Keratinocyte (primary cell): Measurements from ENCODE around the gene C10orf120. TPM values are rescaled to one million over a fixed set of nuclear protein-coding genes. Genes with fewer than 3 reads are reported as not detected.

Experiments used
- DNase-seq: peaks from one replicate; pipeline ENCODE4 v3.0.0-alpha.2; 2011; ENCODE audit warnings: low read depth, missing footprints, low spot score
- FAIRE-seq: peaks from 2 replicates; lab custom pipeline; 2011; peaks lifted over from hg19 to GRCh38; lab: Jason Lieb, UNC
- H2AFZ ChIP-seq: 2 replicates; pipeline ENCODE4 v1.6.0; 2012; ENCODE audit warnings: low read length, control low read depth, inconsistent platforms; ENCODE audit not compliant: control insufficient read depth
- H3K27ac ChIP-seq: 2 replicates; pipeline ENCODE4 v1.5.1; 2011; ENCODE audit warnings: low read length; ENCODE audit not compliant: control insufficient read depth, insufficient read depth
- H3K27me3 ChIP-seq: 3 replicates; pipeline ENCODE4 v1.6.0; 2011; ENCODE audit warnings: low read length; ENCODE audit not compliant: control insufficient read depth, insufficient read depth; ENCODE audit errors: extremely low read depth
- H3K36me3 ChIP-seq, 2 experiments: 2 replicates in 1 of 2; 3 replicates in 1 of 2; pipeline ENCODE4 v1.5.1; 2011; ENCODE audit warnings: low read length in 2 of 2, mild to moderate bottlenecking in 1 of 2; ENCODE audit not compliant: control insufficient read depth in 2 of 2, insufficient read depth in 2 of 2; ENCODE audit errors: extremely low read depth in 1 of 2
- H3K4me1 ChIP-seq: 3 replicates; pipeline ENCODE4 v1.5.1; 2011; ENCODE audit warnings: low read length; ENCODE audit not compliant: control insufficient read depth, insufficient read depth; ENCODE audit errors: extremely low read depth
- H3K4me2 ChIP-seq: 3 replicates; pipeline ENCODE4 v1.6.0; 2011; ENCODE audit warnings: low read depth, low read length; ENCODE audit not compliant: control insufficient read depth, insufficient read depth; ENCODE audit errors: extremely low read depth
- H3K4me3 ChIP-seq, 3 experiments: fragments of 200-600 bp in 1 of 3; sonication (generic) in 1 of 3; 2 replicates in 2 of 3; 3 replicates in 1 of 3; pipeline ENCODE4 v1.5.1; 2011 to 2016; ENCODE audit warnings: low read length in 3 of 3, mild to moderate bottlenecking in 3 of 3, control low read depth in 2 of 3, inconsistent platforms in 1 of 3, low read depth in 1 of 3, mixed read lengths in 1 of 3, mixed run types in 1 of 3, moderate library complexity in 1 of 3; ENCODE audit not compliant: control insufficient read depth in 2 of 3, insufficient read depth in 2 of 3; ENCODE audit errors: extremely low read depth in 1 of 3
- H3K79me2 ChIP-seq: 2 replicates; pipeline ENCODE4 v1.6.0; 2012; ENCODE audit warnings: low read length; ENCODE audit not compliant: control insufficient read depth, insufficient read depth
- H3K9ac ChIP-seq: 3 replicates; pipeline ENCODE4 v1.6.0; 2011; ENCODE audit warnings: low read length; ENCODE audit not compliant: control insufficient read depth, insufficient read depth; ENCODE audit errors: extremely low read depth
- H3K9me1 ChIP-seq: 3 replicates; pipeline ENCODE4 v1.6.0; 2011; ENCODE audit warnings: low read length; ENCODE audit not compliant: control insufficient read depth, insufficient read depth; ENCODE audit errors: extremely low read depth
- H3K9me3 ChIP-seq: 2 replicates; pipeline ENCODE4 v1.5.1; 2012; ENCODE audit warnings: low read depth, low read length; ENCODE audit not compliant: control insufficient read depth
- H4K20me1 ChIP-seq: 3 replicates; pipeline ENCODE4 v1.6.0; 2011; ENCODE audit warnings: low read length; ENCODE audit not compliant: control insufficient read depth, insufficient read depth; ENCODE audit errors: extremely low read depth
- EZH2 ChIP-seq: IDR thresholded peaks from one replicate; pipeline ENCODE4 v1.6.1; 2012; ENCODE audit warnings: inconsistent platforms, mild to moderate bottlenecking, low read length, moderate library complexity
- dilution Hi-C: fragments of 300-500 bp; cut with MboI; formaldehyde crosslinking; loops from one replicate; pipeline ENCODE4 v1.7.0; 2020; ENCODE audit warnings: low sequenced_read_pairs; ENCODE audit not compliant: extremely low pct_ligation_motif_present
- polyA plus RNA-seq, 5 experiments: library from polyadenylated mRNA; depleted of rRNA in 3 of 5; stranded (reverse) in 3 of 5; stranded (forward) in 1 of 5; unstranded in 1 of 5; fragments of >200 nt; gene quantifications; 1 replicate in 1 of 5; 2 replicates in 3 of 5; 3 replicates in 1 of 5; pipeline versions ENCODE4 v1.2.1 to v1.2.3, GENCODE V29; 2011 to 2012; ENCODE audit warnings: missing spikeins in 2 of 5, low read depth in 1 of 5, low replicate concordance in 1 of 5
- TF ChIP-seq, protein P1 (sequence below), 3 experiments: IDR thresholded peaks in 1 of 3; conservative IDR thresholded peaks in 1 of 3; optimal IDR thresholded peaks in 1 of 3; 2 replicates in 2 of 3; 3 replicates in 1 of 3; pipeline versions ENCODE3 to v1.5.1; 2011; ENCODE audit warnings: low read length in 3 of 3, mild to moderate bottlenecking in 3 of 3, moderate library complexity in 2 of 3, control low read depth in 1 of 3, inconsistent platforms in 1 of 3; ENCODE audit not compliant: insufficient read depth in 2 of 3; ENCODE audit errors: extremely low read depth in 1 of 3

The C10orf120 gene
- polyA plus RNA-seq, 1 donor (not counting 4 experiments of a cell fraction or from before 2014, with no cell fraction given) = not detected

DNA sequence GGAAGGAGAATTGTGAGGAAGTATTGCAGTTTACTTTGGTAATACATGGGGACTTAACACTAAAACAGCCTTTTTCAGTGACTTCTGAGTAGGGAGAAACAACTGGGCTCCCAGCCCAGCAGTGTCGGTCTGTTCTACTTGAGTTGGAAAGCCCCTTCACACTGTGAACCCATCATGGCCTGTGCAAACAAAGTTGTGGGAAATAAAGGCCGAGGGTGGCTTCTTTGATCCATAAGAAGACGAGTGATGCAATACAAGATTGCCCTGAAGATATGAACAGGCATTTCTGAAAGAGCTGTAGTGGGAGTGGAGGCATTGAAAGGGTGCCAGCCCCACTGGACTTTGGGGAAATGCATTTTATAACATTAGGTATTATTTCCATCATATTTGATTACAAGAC, 28.3 kb downstream of the C10orf120 start:
- peaks cover 10% of the 10 kb centered on the region for H3K27me3 ChIP-seq
- no peak overlapping the region for H3K9ac ChIP-seq
- FAIRE-seq (no peak), DNase-seq (no peak)
- H3K79me2 ChIP-seq = no peaks in the 10 kb centered on the region
- H3K4me2 ChIP-seq = no peak overlapping the region
- TF ChIP-seq EZH2 = no peak
- TF ChIP-seq, protein P1, sequence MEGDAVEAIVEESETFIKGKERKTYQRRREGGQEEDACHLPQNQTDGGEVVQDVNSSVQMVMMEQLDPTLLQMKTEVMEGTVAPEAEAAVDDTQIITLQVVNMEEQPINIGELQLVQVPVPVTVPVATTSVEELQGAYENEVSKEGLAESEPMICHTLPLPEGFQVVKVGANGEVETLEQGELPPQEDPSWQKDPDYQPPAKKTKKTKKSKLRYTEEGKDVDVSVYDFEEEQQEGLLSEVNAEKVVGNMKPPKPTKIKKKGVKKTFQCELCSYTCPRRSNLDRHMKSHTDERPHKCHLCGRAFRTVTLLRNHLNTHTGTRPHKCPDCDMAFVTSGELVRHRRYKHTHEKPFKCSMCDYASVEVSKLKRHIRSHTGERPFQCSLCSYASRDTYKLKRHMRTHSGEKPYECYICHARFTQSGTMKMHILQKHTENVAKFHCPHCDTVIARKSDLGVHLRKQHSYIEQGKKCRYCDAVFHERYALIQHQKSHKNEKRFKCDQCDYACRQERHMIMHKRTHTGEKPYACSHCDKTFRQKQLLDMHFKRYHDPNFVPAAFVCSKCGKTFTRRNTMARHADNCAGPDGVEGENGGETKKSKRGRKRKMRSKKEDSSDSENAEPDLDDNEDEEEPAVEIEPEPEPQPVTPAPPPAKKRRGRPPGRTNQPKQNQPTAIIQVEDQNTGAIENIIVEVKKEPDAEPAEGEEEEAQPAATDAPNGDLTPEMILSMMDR (optimal IDR thresholded peaks at IDR 0.05 in 1 of 3, IDR thresholded peaks at IDR 0.05 in 1 of 3, conservative IDR thresholded peaks at IDR 0.05 in 1 of 3; ENCODE audit: extremely low read depth in 1 of 3, insufficient read depth in 2 of 3, low read length in 3 of 3) = no peak
- H3K9me1 ChIP-seq = no peaks in the 10 kb centered on the region
- H4K20me1 ChIP-seq = no peaks in the 10 kb centered on the region
- H3K4me3 ChIP-seq = no peak overlapping the region
- H3K9me3 ChIP-seq = no peaks in the 10 kb centered on the region
- no peaks in the 10 kb centered on the region for H3K4me1 ChIP-seq
- no peak overlapping the region for H3K27ac ChIP-seq
- H2AFZ ChIP-seq = no peak overlapping the region
- no peaks in the 10 kb centered on the region for H3K36me3 ChIP-seq
- dilution Hi-C loops = no loop called here

DNA sequence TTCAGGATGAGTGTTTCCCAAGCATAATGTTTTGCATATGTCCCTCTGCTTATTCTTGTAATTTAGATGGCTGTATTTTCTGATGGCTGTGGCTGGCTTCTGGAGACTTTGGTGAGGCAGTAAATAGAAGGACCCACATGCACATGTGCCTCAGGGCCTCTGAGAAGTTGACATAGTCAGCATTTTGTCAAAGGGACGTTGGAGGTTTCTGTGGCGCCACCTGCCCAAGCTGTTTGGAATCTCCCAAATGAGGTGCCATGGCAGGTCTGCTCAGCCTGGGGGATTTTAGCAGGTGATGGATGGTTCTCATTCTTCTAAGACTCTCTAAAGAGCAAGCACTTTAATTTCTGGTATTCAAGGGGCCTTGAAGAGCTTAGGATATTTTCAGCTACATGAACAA, 29.8 kb downstream of the C10orf120 start:
- TF ChIP-seq EZH2 = no peak
- TF ChIP-seq, protein P1 (optimal IDR thresholded peaks at IDR 0.05 in 1 of 3, IDR thresholded peaks at IDR 0.05 in 1 of 3, conservative IDR thresholded peaks at IDR 0.05 in 1 of 3; ENCODE audit: extremely low read depth in 1 of 3, insufficient read depth in 2 of 3, low read length in 3 of 3) = peak in 1 of 3 experiments; percentile 7
- dilution Hi-C loops = no loop called here

More for the DNA sequence above, 29.8 kb downstream of the C10orf120 start:
- no peaks in the 10 kb centered on the region for H3K79me2 ChIP-seq
- H3K9ac ChIP-seq = no peak overlapping the region
- H2AFZ ChIP-seq = no peak overlapping the region
- no peaks in the 10 kb centered on the region for H3K9me1 ChIP-seq
- no peak overlapping the region for H3K4me3 ChIP-seq
- H3K4me2 ChIP-seq = no peak overlapping the region
- H3K27ac ChIP-seq = no peak overlapping the region
- FAIRE-seq = no peak
- no peaks in the 10 kb centered on the region for H3K9me3 ChIP-seq
- peaks cover 10% of the 10 kb centered on the region for H3K27me3 ChIP-seq
- no peaks in the 10 kb centered on the region for H4K20me1 ChIP-seq
- H3K36me3 ChIP-seq = no peaks in the 10 kb centered on the region
- no peaks in the 10 kb centered on the region for H3K4me1 ChIP-seq
- no peak for DNase-seq
